ENCODE results near the gene LURAP1L.

LURAP1L gene

GRCh38 chr9:12774861-12775678, at the start of gene LURAP1L:
TSS of gene LURAP1L (plus strand) at chr9:12775020. CDS start at chr9:12775716, 696 bp downstream.
- peak; percentile 89 for DNase-seq (ENCODE audit: low spot score)

GRCh38 chr9:12726795-12727194, 48.0 kb upstream of the LURAP1L start:
- DNase-seq (ENCODE audit: low spot score), result no peak

GRCh38 chr9:12730198-12730597, 44.6 kb upstream of the LURAP1L start:
- DNase-seq (ENCODE audit: low spot score), result no peak

- DNase-seq (ENCODE audit: low spot score), result no peak
These were observed 43.9 kb upstream of the LURAP1L start for GRCh38 chr9:12730927-12731326.

- DNase-seq (ENCODE audit: low spot score), result no peak
These were observed 41.8 kb upstream of the LURAP1L start for GRCh38 chr9:12732971-12733370.

- DNase-seq (ENCODE audit: low spot score), result no peak
These were observed 39.2 kb upstream of the LURAP1L start for GRCh38 chr9:12735665-12736064.

- DNase-seq (ENCODE audit: low spot score), result no peak
These were observed 36.9 kb upstream of the LURAP1L start for GRCh38 chr9:12737871-12738270.

- no peak for DNase-seq (ENCODE audit: low spot score)
These were observed 35.7 kb upstream of the LURAP1L start for GRCh38 chr9:12739014-12739652.

- no peak for DNase-seq (ENCODE audit: low spot score)
These were observed 34.0 kb upstream of the LURAP1L start for GRCh38 chr9:12740845-12741244.

GRCh38 chr9:12748016-12748415, 26.8 kb upstream of the LURAP1L start:
- no peak for DNase-seq (ENCODE audit: low spot score)

- DNase-seq (ENCODE audit: low spot score), result no peak
These were observed 25.9 kb upstream of the LURAP1L start for GRCh38 chr9:12748954-12749353.

- no peak for DNase-seq (ENCODE audit: low spot score)
These were observed 20.9 kb upstream of the LURAP1L start for GRCh38 chr9:12753931-12754330.

GRCh38 chr9:12759761-12760160, 15.1 kb upstream of the LURAP1L start:
- no peak for DNase-seq (ENCODE audit: low spot score)

- no peak for DNase-seq (ENCODE audit: low spot score)
These were observed 14.1 kb upstream of the LURAP1L start for GRCh38 chr9:12760758-12761157.

GRCh38 chr9:12764150-12764549, 10.7 kb upstream of the LURAP1L start:
- no peak for DNase-seq (ENCODE audit: low spot score)

GRCh38 chr9:12765088-12765798, 9.6 kb upstream of the LURAP1L start:
- DNase-seq (ENCODE audit: low spot score), result no peak

- DNase-seq (ENCODE audit: low spot score), result no peak
These were observed 8.5 kb upstream of the LURAP1L start for GRCh38 chr9:12766357-12766756.

GRCh38 chr9:12770261-12770660, 4.6 kb upstream of the LURAP1L start:
- DNase-seq (ENCODE audit: low spot score), result no peak

GRCh38 chr9:12771891-12772290, 2.9 kb upstream of the LURAP1L start:
- no peak for DNase-seq (ENCODE audit: low spot score)

- DNase-seq (ENCODE audit: low spot score), result no peak
These were observed 1.3 kb upstream of the LURAP1L start for GRCh38 chr9:12773562-12773961.

GRCh38 chr9:12775679-12776512, 1.1 kb downstream of the LURAP1L start:
- peak; percentile 91 for DNase-seq (ENCODE audit: low spot score)

- no peak for DNase-seq (ENCODE audit: low spot score)
These were observed 1.8 kb downstream of the LURAP1L start for GRCh38 chr9:12776513-12777055.
